Measurements from ENCODE around the gene DNAAF5. TPM values are rescaled to one million over a fixed set of nuclear protein-coding genes. Genes with fewer than 3 reads are reported as not detected.

Gene DNAAF5
- total RNA-seq, 1 donor from 2014 or later = 18.1 TPM

DNA sequence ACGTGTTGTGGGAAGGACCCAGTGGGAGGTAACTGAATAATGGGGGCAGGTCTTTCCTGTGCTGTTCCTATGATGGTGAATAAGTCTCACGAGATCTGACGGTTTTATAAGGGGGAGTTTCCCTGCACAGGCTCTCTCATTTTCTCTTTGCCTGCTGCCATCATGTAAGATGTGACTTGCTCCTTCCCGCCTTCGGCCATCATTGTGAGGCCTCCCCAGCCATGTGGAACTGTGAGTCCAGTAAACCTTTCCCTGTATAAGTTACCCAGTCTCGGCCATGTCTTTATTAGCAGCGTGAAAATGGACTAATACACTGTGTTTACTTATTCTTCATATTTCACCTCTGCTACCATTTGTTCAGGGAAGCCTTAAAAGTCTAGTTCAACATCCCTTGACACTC, 2.2 kb upstream of the DNAAF5 start:
- Histone ChIP-seq H3K27me3 (ENCODE audit: low read depth) (no peaks in the 10 kb centered on the region), H3K4me1 (peaks cover 30% of the 10 kb centered on the region), H3K36me3 (no peaks in the 10 kb centered on the region), H3K27ac (replicated peaks) (no peak overlapping the region), H3K9me3 (replicated peaks) (peaks cover 12% of the 10 kb centered on the region), H3K4me3 (no peak overlapping the region)
- TF ChIP-seq, protein P1, sequence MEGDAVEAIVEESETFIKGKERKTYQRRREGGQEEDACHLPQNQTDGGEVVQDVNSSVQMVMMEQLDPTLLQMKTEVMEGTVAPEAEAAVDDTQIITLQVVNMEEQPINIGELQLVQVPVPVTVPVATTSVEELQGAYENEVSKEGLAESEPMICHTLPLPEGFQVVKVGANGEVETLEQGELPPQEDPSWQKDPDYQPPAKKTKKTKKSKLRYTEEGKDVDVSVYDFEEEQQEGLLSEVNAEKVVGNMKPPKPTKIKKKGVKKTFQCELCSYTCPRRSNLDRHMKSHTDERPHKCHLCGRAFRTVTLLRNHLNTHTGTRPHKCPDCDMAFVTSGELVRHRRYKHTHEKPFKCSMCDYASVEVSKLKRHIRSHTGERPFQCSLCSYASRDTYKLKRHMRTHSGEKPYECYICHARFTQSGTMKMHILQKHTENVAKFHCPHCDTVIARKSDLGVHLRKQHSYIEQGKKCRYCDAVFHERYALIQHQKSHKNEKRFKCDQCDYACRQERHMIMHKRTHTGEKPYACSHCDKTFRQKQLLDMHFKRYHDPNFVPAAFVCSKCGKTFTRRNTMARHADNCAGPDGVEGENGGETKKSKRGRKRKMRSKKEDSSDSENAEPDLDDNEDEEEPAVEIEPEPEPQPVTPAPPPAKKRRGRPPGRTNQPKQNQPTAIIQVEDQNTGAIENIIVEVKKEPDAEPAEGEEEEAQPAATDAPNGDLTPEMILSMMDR (IDR thresholded peaks at IDR 0.05; ENCODE audit: borderline replicate concordance) = no peak
- no peak for DNase-seq
- intact Hi-C loops (cut with micrococcal nuclease) = no loop called here

DNA sequence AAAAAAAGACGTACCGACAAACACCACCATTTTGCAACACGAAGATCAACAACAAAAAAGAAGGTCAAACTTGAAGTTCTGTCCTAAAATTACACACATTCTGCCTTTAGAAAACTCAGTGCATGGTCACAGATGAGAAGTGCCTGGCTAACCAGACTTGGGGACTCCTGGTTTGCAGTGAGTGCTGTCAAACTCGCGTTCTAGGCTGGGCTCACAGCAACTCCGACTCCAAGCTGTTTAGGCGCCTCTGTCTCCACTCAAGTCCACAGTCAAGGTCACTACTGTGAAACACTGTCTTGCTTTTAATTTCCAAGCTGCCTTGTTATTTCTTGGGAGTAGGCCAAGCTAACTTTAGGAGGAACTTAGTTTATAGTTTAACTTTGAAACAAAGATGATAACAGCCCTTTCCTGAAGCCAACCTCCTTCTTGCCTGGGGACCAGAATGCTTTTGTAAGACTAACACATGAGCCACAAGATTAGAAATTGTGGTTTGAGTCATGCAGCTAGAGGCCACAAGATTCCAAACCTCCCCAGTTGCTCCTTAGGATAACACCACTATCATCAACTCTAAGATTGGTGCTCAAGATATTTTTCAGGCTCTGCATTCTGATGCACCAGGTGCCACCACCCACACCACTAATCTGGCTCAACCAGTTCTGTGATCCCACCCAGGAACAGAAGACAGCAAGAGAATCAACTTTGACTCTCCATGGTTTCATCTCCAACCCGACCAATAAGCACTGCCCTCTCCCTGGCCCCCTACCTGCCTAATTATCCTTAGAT, 1.1 kb upstream of the DNAAF5 start:
- Histone ChIP-seq H3K4me1 (peaks cover 41% of the 10 kb centered on the region), H3K27ac (replicated peaks) (no peak overlapping the region), H3K9me3 (replicated peaks) (peaks cover 12% of the 10 kb centered on the region), H3K27me3 (ENCODE audit: low read depth) (no peaks in the 10 kb centered on the region), H3K4me3 (peak overlapping the region; percentile 87), H3K36me3 (peaks cover 4% of the 10 kb centered on the region)
- TF ChIP-seq, protein P1 (IDR thresholded peaks at IDR 0.05; ENCODE audit: borderline replicate concordance) = no peak
- no peak for DNase-seq
- intact Hi-C loops (cut with micrococcal nuclease) = no loop called here

DNA sequence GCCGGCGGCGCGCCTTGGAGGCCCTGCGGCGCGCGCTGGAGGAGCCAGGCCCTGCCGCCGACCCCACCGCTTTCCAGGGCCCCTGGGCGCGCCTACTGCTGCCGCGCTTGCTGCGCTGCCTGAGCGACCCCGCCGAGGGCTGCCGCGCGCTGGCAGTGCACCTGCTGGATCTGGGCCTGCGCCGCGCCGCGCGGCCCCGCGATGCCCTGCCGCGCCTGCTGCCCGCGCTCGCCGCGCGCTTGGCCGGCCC, 280 bp downstream of the DNAAF5 start:
- TF ChIP-seq, protein P1 (IDR thresholded peaks at IDR 0.05; ENCODE audit: borderline replicate concordance) = no peak
- no peaks in the 10 kb centered on the region for H3K27me3 ChIP-seq (ENCODE audit: low read depth)
- peak overlapping the region; percentile 82 for H3K27ac ChIP-seq (replicated peaks)
- H3K4me3 ChIP-seq = peak overlapping the region; percentile 87
- intact Hi-C loops (cut with micrococcal nuclease) = no loop called here
- H3K4me1 ChIP-seq = peaks cover 53% of the 10 kb centered on the region
- H3K9me3 ChIP-seq (replicated peaks) = peaks cover under 1% of the 10 kb centered on the region
- H3K36me3 ChIP-seq = peaks cover 8% of the 10 kb centered on the region
- no peak for DNase-seq

DNA sequence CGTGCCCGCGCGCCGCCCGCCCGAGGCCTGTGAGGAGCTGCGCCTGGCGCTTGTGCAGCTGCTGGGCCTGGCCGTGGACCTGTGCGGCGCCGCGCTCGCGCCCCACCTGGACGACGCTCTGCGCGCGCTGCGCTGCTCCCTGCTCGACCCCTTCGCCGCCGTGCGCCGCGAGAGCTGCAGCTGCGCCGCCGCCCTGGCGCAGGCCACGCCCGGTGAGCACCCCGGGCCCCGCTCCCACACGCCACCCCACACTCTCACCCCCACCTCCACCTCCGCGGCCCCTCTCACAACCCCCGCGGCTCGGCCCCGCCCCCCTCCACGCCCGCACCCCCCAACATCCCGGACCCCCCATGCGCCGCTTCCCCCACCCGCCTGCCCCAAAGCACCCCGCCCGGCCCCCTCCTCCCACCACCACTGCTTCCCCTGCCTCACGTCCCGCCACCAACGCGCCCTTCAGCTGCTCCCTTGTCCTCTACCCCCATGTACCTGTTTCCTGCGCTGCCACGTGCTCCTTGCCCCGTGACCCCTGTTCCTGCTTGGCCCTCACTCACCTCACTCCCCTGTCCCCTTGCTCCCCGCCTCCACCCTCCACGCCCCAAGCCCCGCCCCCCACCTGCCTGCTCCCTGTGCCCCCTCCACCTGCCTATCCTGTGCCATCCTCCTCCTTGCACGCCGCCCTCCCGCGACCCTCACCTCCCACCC, 756 bp downstream of the DNAAF5 start, which contains the start of gene PRKAR1B:
TSS of gene PRKAR1B (minus strand) at position 178 of the 702 bp plus-strand sequence. CDS start 15,776 bp downstream, outside the sequence.
- peaks cover 8% of the 10 kb centered on the region for H3K36me3 ChIP-seq
- no peaks in the 10 kb centered on the region for H3K27me3 ChIP-seq (ENCODE audit: low read depth)
- intact Hi-C loops (cut with micrococcal nuclease) = no loop called here
- peaks cover 58% of the 10 kb centered on the region for H3K4me1 ChIP-seq
- H3K4me3 ChIP-seq = peak within 1 kb of the TSS; percentile 87
- no peaks in the 10 kb centered on the region for H3K9me3 ChIP-seq (replicated peaks)
- DNase-seq = no peak
- TF ChIP-seq, protein P1 (IDR thresholded peaks at IDR 0.05; ENCODE audit: borderline replicate concordance) = no peak
- H3K27ac ChIP-seq (replicated peaks) = peak within 1 kb of the TSS; percentile 82

DNA sequence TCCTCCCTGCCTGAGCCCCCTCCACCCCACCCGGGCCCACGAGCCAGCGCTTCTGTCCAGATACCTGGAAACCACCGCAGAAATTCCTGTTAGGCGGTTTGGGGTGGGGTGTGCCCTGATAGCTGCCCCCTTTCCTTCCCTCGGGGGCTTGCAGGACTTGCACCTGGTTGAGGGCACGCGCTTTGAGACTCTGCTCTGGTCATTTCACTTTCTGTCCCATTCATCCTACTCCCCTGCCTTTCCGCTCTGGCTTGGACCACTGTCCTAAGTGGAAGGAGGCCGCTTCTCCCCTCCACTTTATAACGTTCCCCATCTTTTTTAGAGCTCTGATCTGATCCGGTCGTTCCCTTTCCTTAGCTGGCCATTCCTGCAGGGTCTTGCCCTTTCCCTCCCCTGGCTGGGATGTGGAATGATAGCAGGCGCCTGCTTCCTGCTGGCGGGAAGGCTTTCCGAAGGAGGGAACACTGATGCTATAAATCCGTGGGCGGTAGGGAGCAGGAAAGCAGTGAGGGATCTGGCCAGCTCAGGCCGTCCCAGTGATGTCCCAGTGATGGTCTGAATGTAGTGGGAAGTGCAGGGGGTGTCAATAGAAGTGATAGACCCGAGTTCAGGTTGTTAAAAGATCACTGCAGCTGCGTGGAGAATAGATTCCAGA, 1.4 kb downstream of the DNAAF5 start:
- no peaks in the 10 kb centered on the region for H3K9me3 ChIP-seq (replicated peaks)
- H3K27ac ChIP-seq (replicated peaks) = no peak overlapping the region
- H3K4me3 ChIP-seq = peak overlapping the region; percentile 87
- TF ChIP-seq, protein P1 (IDR thresholded peaks at IDR 0.05; ENCODE audit: borderline replicate concordance) = no peak
- H3K36me3 ChIP-seq = peaks cover 8% of the 10 kb centered on the region
- intact Hi-C loops (cut with micrococcal nuclease) = no loop called here
- DNase-seq = no peak
- H3K27me3 ChIP-seq (ENCODE audit: low read depth) = no peaks in the 10 kb centered on the region
- H3K4me1 ChIP-seq = peaks cover 62% of the 10 kb centered on the region
